GM13976 (cell line): Measurements from ENCODE around the gene KCNH4.
"Not testable (repeated sequence)": the region's sequence is repeated elsewhere in the genome, so short reads cannot be mapped to it uniquely, and the experiment has no call there.

Experiments used
- DNase-seq: peaks from one replicate; pipeline ENCODE4 v3.0.0; 2012; ENCODE audit warnings: low spot score
- CTCF ChIP-seq: IDR thresholded peaks from 2 replicates; pipeline ENCODE4 v1.5.1; 2012; ENCODE audit warnings: borderline replicate concordance, mild to moderate bottlenecking; ENCODE audit not compliant: insufficient read depth; ENCODE audit errors: extremely low read depth, missing control alignments, control extremely low read depth
- in situ Hi-C: fragments of 300-500 bp; cut with MboI; formaldehyde crosslinking; loops from one replicate; pipeline ENCODE4 v1.12.0; 2022; ENCODE audit warnings: low sequenced_read_pairs, mixed read lengths, inconsistent platforms; ENCODE audit not compliant: unreplicated experiment

Gene KCNH4

GRCh38 chr17:42188749-42189650 is 8.1 kb upstream of the KCNH4 start:
- TF ChIP-seq CTCF: no peak
- DNase-seq: no peak
- in situ Hi-C loops: loop anchor here (25.0 kb wide), 1 partner anchor 223 kb away; the partner anchor contains the start of gene CAVIN1

- no peak for TF ChIP-seq CTCF
- DNase-seq: no peak
- in situ Hi-C loops: loop anchor here (25.0 kb wide), 1 partner anchor 224 kb away; the partner anchor contains the start of gene CAVIN1
Observed at GRCh38 chr17:42187833-42188232, 6.9 kb upstream of the KCNH4 start.

- in situ Hi-C loops: loop anchor here (25.0 kb wide), 1 partner anchor 226 kb away; the partner anchor contains the start of gene CAVIN1
- DNase-seq: not testable (repeated sequence)
Observed at GRCh38 chr17:42186191-42186590, 5.2 kb upstream of the KCNH4 start.

GRCh38 chr17:42185621-42185930 is 4.6 kb upstream of the KCNH4 start:
- in situ Hi-C loops: loop anchor here (25.0 kb wide), 1 partner anchor 227 kb away; the partner anchor contains the start of gene CAVIN1
- no peak for DNase-seq
- TF ChIP-seq CTCF: no peak

- DNase-seq: no peak
- no peak for TF ChIP-seq CTCF
- in situ Hi-C loops: loop anchor here (25.0 kb wide), 1 partner anchor 227 kb away; the partner anchor contains the start of gene CAVIN1
Observed at GRCh38 chr17:42184713-42185620, 4.0 kb upstream of the KCNH4 start, which contains the start of gene HCRT. Gene HCRT, minus strand, starts transcription at chr17:42185452. Its CDS starts 87 bp downstream, at chr17:42185365.

- in situ Hi-C loops: loop anchor here (25.0 kb wide), 1 partner anchor 228 kb away; the partner anchor contains the start of gene CAVIN1
- peak; percentile 96 for DNase-seq
- TF ChIP-seq CTCF: peak; percentile 98
Observed at GRCh38 chr17:42183741-42184711, 3.1 kb upstream of the KCNH4 start.
